Liver (tissue), 3 donors: ENCODE measurements around the gene ELP5.

ENCODE experiments used
- FOXA2 ChIP-seq: IDR thresholded peaks from 2 replicates; pipeline ENCODE4 v1.6.1; 2016; ENCODE audit warnings: antibody characterized with exemption
- GABPA ChIP-seq, 2 donors: IDR thresholded peaks in 1 of 2; conservative IDR thresholded peaks in 1 of 2; 2 replicates each; pipeline ENCODE4 v1.6.1; 2016; ENCODE audit warnings: antibody characterized with exemption in 2 of 2, mild to moderate bottlenecking in 1 of 2, moderate library complexity in 1 of 2
- JUND ChIP-seq, 2 donors: IDR thresholded peaks; 2 replicates each; pipeline ENCODE4 v1.6.1; 2016; ENCODE audit warnings: antibody characterized with exemption in 2 of 2
- RAD21 ChIP-seq, 2 donors: IDR thresholded peaks; 2 replicates each; pipeline ENCODE4 v1.6.1; 2016; ENCODE audit warnings: antibody characterized with exemption in 2 of 2, mild to moderate bottlenecking in 2 of 2
- SP1 ChIP-seq: IDR thresholded peaks from 2 replicates; pipeline ENCODE4 v1.6.1; 2018; ENCODE audit warnings: antibody characterized with exemption, mild to moderate bottlenecking
- YY1 ChIP-seq: IDR thresholded peaks from 2 replicates; pipeline ENCODE4 v1.6.1; 2016; ENCODE audit warnings: antibody characterized with exemption, mild to moderate bottlenecking
- TF ChIP-seq, protein P1 (sequence below): fragments of 150-350 bp; IDR thresholded peaks from 2 replicates; pipeline ENCODE4 v1.5.1; 2017; ENCODE audit warnings: improper control_type of control experiment, low read depth, low read length; ENCODE audit not compliant: missing input control
- TF ChIP-seq, protein P2 (sequence below): IDR thresholded peaks from 2 replicates; pipeline ENCODE4 v1.6.1; 2016; ENCODE audit warnings: antibody characterized with exemption
- TF ChIP-seq, protein P3 (sequence below): IDR thresholded peaks from 2 replicates; pipeline ENCODE4 v1.6.1; 2016; ENCODE audit warnings: antibody characterized with exemption
- TF ChIP-seq, protein P4 (sequence below): IDR thresholded peaks from 2 replicates; pipeline ENCODE4 v1.6.1; 2016; ENCODE audit warnings: antibody characterized with exemption
- TF ChIP-seq, protein P5 (sequence below): IDR thresholded peaks from 2 replicates; pipeline ENCODE4 v1.6.1; 2016; ENCODE audit warnings: antibody characterized with exemption, mild to moderate bottlenecking
- donor health status: healthy.
- donor health status: healthy.

DNA sequence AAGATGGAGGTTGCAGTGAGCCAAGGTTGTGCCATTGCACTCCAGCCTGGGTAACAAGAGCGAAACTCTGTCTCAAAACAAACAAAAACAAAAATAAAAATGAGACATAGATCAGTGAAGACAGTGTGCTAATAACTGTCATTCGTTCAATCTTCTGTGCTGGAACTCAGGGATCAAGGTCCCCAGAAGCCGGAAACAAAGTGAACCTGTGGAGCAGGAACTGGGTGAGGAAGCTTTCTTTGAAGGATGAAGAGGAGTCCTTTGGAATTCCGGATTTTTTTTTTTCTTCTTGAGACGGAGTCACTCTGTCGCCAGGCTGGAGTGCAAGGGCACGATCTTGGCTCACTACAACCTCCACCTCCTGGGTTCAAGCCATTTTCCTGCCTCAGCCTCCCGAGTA is 27.4 kb downstream of the ELP5 start:
- TF ChIP-seq RAD21 (IDR thresholded peaks at IDR 0.05) (no peak), SP1 (no peak), GABPA (IDR thresholded peaks at IDR 0.05 in 1 of 2, conservative IDR thresholded peaks at IDR 0.05 in 1 of 2) (no peak), YY1 (no peak), JUND (IDR thresholded peaks at IDR 0.05) (no peak), FOXA2 (no peak)
- TF ChIP-seq, protein P1, sequence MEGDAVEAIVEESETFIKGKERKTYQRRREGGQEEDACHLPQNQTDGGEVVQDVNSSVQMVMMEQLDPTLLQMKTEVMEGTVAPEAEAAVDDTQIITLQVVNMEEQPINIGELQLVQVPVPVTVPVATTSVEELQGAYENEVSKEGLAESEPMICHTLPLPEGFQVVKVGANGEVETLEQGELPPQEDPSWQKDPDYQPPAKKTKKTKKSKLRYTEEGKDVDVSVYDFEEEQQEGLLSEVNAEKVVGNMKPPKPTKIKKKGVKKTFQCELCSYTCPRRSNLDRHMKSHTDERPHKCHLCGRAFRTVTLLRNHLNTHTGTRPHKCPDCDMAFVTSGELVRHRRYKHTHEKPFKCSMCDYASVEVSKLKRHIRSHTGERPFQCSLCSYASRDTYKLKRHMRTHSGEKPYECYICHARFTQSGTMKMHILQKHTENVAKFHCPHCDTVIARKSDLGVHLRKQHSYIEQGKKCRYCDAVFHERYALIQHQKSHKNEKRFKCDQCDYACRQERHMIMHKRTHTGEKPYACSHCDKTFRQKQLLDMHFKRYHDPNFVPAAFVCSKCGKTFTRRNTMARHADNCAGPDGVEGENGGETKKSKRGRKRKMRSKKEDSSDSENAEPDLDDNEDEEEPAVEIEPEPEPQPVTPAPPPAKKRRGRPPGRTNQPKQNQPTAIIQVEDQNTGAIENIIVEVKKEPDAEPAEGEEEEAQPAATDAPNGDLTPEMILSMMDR: no peak
- TF ChIP-seq, protein P2, sequence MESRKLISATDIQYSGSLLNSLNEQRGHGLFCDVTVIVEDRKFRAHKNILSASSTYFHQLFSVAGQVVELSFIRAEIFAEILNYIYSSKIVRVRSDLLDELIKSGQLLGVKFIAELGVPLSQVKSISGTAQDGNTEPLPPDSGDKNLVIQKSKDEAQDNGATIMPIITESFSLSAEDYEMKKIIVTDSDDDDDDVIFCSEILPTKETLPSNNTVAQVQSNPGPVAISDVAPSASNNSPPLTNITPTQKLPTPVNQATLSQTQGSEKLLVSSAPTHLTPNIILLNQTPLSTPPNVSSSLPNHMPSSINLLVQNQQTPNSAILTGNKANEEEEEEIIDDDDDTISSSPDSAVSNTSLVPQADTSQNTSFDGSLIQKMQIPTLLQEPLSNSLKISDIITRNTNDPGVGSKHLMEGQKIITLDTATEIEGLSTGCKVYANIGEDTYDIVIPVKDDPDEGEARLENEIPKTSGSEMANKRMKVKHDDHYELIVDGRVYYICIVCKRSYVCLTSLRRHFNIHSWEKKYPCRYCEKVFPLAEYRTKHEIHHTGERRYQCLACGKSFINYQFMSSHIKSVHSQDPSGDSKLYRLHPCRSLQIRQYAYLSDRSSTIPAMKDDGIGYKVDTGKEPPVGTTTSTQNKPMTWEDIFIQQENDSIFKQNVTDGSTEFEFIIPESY: no peak
- TF ChIP-seq, protein P3, sequence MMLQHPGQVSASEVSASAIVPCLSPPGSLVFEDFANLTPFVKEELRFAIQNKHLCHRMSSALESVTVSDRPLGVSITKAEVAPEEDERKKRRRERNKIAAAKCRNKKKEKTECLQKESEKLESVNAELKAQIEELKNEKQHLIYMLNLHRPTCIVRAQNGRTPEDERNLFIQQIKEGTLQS: no peak
- TF ChIP-seq, protein P4, sequence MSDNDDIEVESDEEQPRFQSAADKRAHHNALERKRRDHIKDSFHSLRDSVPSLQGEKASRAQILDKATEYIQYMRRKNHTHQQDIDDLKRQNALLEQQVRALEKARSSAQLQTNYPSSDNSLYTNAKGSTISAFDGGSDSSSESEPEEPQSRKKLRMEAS: no peak
- TF ChIP-seq, protein P5, sequence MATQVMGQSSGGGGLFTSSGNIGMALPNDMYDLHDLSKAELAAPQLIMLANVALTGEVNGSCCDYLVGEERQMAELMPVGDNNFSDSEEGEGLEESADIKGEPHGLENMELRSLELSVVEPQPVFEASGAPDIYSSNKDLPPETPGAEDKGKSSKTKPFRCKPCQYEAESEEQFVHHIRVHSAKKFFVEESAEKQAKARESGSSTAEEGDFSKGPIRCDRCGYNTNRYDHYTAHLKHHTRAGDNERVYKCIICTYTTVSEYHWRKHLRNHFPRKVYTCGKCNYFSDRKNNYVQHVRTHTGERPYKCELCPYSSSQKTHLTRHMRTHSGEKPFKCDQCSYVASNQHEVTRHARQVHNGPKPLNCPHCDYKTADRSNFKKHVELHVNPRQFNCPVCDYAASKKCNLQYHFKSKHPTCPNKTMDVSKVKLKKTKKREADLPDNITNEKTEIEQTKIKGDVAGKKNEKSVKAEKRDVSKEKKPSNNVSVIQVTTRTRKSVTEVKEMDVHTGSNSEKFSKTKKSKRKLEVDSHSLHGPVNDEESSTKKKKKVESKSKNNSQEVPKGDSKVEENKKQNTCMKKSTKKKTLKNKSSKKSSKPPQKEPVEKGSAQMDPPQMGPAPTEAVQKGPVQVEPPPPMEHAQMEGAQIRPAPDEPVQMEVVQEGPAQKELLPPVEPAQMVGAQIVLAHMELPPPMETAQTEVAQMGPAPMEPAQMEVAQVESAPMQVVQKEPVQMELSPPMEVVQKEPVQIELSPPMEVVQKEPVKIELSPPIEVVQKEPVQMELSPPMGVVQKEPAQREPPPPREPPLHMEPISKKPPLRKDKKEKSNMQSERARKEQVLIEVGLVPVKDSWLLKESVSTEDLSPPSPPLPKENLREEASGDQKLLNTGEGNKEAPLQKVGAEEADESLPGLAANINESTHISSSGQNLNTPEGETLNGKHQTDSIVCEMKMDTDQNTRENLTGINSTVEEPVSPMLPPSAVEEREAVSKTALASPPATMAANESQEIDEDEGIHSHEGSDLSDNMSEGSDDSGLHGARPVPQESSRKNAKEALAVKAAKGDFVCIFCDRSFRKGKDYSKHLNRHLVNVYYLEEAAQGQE: no peak
